ENCODE data around the gene RABAC1. TPM values are rescaled to one million over a fixed set of nuclear protein-coding genes. Genes with fewer than 3 reads are reported as not detected.

RABAC1 gene
- total RNA-seq, 1 experiment from 2014 or later, result 94.0 TPM

DNA sequence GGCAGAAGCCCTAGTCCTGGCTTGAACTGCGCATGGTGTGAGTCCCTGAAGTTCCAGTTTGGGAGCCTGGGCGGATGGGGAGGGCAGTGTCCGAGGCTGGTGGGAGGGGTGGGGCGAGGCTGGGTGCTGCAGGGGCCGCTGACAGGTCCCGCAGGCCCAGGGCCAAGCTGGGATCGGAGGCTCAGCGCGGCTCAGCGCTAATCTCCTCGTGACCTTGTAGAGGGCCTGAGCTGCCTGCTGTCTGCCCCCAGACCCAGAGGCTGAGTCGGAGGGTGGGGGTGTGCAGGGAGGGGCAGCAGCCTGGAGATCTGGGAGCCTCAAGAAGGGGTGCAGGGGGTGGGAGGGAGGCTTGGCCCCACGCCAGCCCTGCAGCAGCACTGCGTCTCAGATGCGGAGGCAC, 31.9 kb upstream of the RABAC1 start:
- Histone ChIP-seq H3K79me2 (ENCODE audit: insufficient read depth, low read length) (no peaks in the 10 kb centered on the region), H2BK5ac (ENCODE audit: insufficient read length, low read length) (no peak overlapping the region), H2AK5ac (ENCODE audit: insufficient read length, low read length) (no peak overlapping the region), H3K4ac (ENCODE audit: low read depth, low read length) (no peak overlapping the region), H3K79me1 (ENCODE audit: insufficient read depth, low read depth, low read length, poor library complexity, severe bottlenecking) (no peaks in the 10 kb centered on the region), H3K4me2 (ENCODE audit: insufficient read depth, insufficient read length, low read length) (no peak overlapping the region), H2AFZ (ENCODE audit: low read length) (no peak overlapping the region), H4K20me1 (ENCODE audit: control insufficient read depth, insufficient read depth, insufficient read length) (no peaks in the 10 kb centered on the region), H4K5ac (ENCODE audit: insufficient read length, low read depth, low read length) (no peak overlapping the region), H3K23me2 (ENCODE audit: insufficient read length, low read depth, low read length, poor library complexity, severe bottlenecking) (peaks cover 5% of the 10 kb centered on the region), H3T11ph (ENCODE audit: low read length) (no peak overlapping the region), H4K8ac (replicated peaks; ENCODE audit: insufficient read length, low read depth, low read length) (no peak overlapping the region), H3K27me3 (ENCODE audit: insufficient read depth, low read length) (peaks cover 9% of the 10 kb centered on the region; the same call in 1 of the 2 replicates), H2BK20ac (ENCODE audit: low read depth, low read length, poor library complexity, severe bottlenecking) (no peak overlapping the region), H3K4me1 (ENCODE audit: insufficient read depth, low read length) (no peaks in the 10 kb centered on the region), H3K23ac (ENCODE audit: insufficient read length, low read depth, low read length) (no peak overlapping the region), H3K14ac (ENCODE audit: insufficient read depth, low read length) (no peak overlapping the region), H3K9ac (ENCODE audit: extremely low read depth, insufficient read length, low read length) (no peak overlapping the region), H3K9me3 (ENCODE audit: control insufficient read depth, low read depth, low read length) (no peaks in the 10 kb centered on the region), H2BK12ac (ENCODE audit: insufficient read length, low read depth, low read length) (no peak overlapping the region), H4K91ac (ENCODE audit: insufficient read length, low read depth, low read length) (no peak overlapping the region), H3K18ac (ENCODE audit: insufficient read length, low read depth, low read length) (no peak overlapping the region), H3K27ac (ENCODE audit: insufficient read length, low read depth, low read length) (no peak overlapping the region), H2BK120ac (ENCODE audit: low read depth, low read length, poor library complexity, severe bottlenecking) (no peak overlapping the region), H2BK15ac (ENCODE audit: low read depth, low read length) (no peak overlapping the region), H3K56ac (ENCODE audit: insufficient read length, low read depth, low read length) (no peak overlapping the region)
- DNase-seq, result no peak
- Mint-ChIP-seq H3K4me1 (peaks cover 5 to 19% of the 10 kb centered on the region in 2 experiments), H3K27ac (no peak overlapping the region), H3K27me3 (ENCODE audit: low read depth) (peaks cover 38% of the 10 kb centered on the region), H3K9me3 (no peaks in the 10 kb centered on the region; a peak in 2 of 5 replicates), H3K4me3 (no peak overlapping the region), H3K36me3 (ENCODE audit: insufficient read depth in 1 of 3, low read depth in 3 of 3) (peaks cover 2 to 15% (median 11%) of the 10 kb centered on the region in 3 experiments; a peak in 6 of 7 replicates)
- TF ChIP-seq CTCF (conservative IDR thresholded peaks at IDR 0.05), result no peak
- no CpG with 5 or more reads among the region's 15 CpGs for WGBS (ENCODE audit: extremely low coverage, insufficient read length, low lambda C conversion rate)
